Stimulated activated CD4-positive, alpha-beta T cell treated with anti-CD3 and anti-CD28 coated beads, Interleukin-12 subunit alpha, Interleukin-12 subunit beta, amount 100 ng/mL, for 24 hours (primary cell): ENCODE data around the gene COG2.
"Not testable (repeated sequence)": the region's sequence is repeated elsewhere in the genome, so short reads cannot be mapped to it uniquely, and the experiment has no call there.

ENCODE experiments used
- DNase-seq, 2 experiments: peaks; one replicate each; pipeline ENCODE4 v3.0.0-alpha.2; 2020; ENCODE audit warnings: low read depth in 2 of 2

Gene COG2

GRCh38 chr1:230677200-230677599 lies 34.9 kb downstream of the COG2 start:
- no peak for DNase-seq

DNA sequence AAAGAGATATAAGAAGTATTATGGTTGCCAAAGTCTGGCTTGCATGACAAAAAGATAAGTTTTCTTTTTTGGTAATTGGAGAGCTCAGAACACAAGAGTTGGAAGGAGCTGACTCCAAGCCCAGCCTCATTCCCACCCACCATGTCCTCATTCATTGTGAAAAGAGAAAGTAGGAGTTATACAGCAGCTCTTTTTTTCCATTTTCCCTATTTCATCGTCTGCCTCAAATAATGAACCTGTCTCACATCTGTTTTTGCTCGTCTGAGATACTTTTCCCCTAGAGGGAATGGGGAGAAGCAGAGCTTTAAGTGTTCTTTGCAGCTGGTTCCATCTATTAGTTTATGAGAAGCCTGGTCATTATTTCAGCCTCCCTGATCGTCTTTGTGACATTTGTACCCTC lies 36.9 kb downstream of the COG2 start:
- no peak for DNase-seq

GRCh38 chr1:230679825-230680224 lies 37.5 kb downstream of the COG2 start:
- DNase-seq, result no peak

DNA sequence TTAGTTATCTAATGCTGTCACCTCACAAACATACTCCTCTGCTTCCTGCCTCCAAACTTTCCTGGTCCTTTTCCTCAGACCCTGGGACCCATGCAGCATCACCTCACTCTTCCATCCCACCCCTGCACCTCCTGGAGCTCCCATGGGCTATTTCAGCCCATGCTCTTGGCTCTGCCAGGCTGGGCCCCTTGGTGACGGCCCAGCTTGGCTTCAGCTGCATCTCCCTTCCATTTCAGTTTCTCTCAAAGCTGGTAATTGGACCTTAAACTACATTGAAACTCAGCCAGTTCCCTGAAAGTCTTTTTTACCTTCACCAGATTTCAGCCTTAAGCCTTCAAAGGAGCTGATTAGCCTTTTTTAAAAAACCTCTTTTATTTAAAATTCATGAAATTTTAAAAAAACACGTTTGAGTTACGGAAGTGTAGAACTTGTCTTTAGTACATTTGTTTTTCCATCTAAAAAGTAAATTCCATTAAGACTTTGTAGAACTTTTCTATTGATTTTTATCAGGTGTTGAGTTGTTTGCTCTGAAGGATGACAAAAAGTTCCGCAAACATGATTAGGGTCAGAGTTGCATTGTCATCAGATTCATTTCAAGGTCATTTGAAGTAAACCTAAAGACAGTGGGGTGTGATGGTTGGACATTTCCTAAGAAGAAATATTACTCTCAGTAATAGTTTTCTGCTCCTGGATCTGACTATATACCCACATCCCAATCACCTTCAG lies 38.2 kb downstream of the COG2 start:
- no peak for DNase-seq

DNA sequence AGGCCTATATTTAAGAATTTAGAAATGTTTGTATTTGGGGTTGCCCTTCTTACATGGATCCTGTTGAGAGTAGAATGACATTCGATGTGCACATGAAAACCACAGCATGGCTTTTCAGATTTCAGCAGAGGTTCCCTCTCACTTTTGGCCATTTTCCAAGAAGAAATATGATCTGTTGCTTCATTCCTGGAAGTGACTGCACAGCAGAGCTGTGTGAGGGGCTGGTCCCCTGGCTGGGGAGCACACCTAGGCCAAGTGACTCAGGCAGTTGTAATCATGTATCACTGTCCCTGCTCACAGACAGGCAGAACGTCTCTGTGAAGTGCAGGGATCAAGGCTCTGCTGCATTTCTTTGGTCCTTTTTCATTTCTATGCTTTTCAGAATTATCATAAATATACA lies 39.3 kb downstream of the COG2 start:
- DNase-seq, result no peak

GRCh38 chr1:230682274-230682673 lies 40.0 kb downstream of the COG2 start:
- no peak for DNase-seq

DNA sequence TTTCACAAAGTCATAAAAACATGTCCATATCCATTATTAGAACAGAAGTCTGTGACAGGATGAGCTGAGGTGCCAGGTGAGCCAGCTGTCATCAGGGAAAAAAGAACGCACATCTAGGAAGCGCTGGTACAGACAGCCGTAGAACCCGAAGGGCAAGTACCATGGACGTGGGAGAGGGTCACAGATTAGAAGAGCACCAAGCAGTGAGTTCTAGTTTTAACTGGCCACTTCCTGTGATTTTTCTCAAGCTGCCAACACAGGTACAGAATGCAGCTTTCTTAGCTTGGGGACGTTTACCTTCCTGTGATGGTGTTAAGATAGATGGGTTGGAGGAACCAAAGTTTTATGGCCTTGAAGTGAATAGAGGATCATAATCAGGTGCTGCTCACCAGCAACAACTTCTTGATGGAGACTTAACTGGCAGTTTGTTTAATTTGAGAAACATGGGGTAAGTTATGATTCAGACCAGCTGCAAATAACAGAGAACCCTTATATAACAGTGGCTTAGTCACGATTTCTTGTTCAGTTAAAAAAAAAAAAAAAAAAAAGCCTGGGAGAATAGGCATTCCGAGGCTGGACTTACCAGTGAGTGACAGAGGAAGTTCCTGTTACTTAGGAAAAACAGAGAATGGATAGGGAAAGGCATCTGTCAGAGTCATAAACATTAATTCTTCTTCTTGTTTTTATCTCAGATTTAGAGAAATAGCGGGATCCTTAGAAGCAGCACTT lies 40.8 kb downstream of the COG2 start:
- no peak for DNase-seq

DNA sequence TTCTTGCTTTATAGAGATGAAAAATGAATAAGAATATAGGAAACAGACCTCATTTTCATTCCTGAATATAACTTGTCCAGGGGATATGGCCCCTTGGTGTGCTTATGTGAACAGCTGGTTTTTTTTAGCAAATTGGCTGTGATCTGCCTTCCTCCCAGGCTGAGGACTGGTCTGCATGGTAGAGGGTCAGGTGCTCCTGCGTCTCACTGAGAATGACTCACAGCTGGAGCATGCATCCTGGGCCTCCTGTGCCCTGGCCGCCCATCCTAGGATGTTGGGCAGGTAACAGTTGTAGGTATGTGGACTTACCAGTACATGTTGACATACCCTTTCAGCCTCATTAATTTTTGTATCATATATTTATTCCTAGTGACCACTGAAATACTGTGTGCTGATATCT lies 41.9 kb downstream of the COG2 start:
- DNase-seq, result no peak

DNA sequence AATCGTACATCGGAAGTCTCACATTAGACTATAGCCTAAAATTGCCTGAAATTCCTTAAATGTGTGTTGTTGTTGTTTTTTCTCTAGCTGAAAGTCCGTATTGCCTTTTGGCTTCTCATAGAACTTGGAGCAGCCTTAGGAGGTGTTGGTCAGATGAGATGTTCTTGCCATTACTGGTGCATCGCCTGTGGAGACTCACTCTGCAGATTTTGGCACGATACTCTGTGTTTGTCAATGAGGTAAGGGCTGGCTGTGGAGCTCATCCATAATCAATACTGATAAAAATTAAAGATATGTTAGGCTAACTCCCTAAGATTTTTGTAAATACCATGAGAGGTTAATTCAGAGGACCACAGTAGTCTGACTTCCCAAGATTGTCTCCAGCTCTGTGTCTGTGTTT lies 42.7 kb downstream of the COG2 start:
- no peak for DNase-seq

GRCh38 chr1:230686747-230687146 lies 44.5 kb downstream of the COG2 start:
- DNase-seq, result no peak

DNA sequence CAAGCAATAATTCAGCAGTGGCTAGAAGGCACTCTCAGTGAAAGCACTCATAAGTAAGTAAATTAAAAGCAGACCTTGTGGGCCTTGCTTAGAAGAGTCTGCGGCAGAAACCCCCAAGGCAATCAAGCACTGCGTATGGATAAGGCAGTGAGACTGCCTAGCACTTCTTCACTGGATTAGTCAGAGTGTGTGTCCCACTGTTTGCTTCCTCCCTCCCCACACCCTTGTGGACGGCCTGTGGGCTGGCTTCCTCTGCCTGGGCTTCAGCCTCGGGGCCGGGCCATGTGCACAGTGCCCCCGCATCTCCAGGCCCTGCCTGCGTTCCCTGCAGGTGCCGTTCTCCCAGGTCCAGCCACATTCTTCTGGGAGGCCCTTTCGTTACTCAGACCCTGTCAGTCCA lies 47.8 kb downstream of the COG2 start:
- no peak for DNase-seq

DNA sequence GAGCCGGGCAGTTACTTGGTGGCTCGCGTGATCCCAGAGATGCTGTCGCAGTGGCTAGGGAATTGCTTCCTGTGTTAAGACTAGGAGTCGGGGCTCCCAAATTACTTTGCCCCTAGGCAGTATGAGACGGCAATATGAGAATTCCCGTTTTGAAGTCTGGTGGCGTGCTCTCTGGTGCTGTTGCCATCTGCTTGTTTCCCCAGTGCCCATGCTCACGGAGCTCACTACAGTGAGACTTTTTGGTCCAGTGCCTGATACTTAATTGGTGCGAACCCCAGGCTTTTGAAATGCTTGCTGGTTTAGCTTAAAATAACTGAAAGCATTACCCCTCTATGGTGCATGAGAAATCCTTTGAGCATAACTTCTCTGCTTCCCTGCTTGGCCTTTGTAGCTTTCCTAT lies 49.3 kb downstream of the COG2 start:
- DNase-seq, result no peak

GRCh38 chr1:230693221-230693620 lies 50.9 kb downstream of the COG2 start:
- DNase-seq, result no peak

- DNase-seq, result no peak
Observed at GRCh38 chr1:230693777-230694176, 51.5 kb downstream of the COG2 start.

- no peak for DNase-seq
Observed at GRCh38 chr1:230694464-230694863, 52.2 kb downstream of the COG2 start.

DNA sequence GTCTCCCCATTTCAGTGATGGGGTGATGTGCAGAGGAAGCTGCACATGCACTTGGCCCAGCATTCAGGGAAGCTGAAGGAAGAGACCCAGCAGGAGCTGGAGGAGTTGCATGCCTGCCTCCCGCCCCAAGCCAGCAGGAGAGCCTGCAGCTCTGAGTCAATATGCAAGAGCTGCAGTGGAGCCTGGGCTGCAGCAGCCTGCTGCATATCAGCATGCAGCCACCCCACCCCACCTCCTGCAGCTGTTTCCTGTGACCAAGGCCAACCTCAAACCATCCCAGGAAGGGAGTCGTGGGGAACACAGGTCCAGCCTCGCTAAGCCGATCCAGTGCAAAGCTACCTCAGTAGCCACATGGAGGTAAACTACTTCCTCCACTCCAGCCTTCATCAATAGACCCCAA lies 52.7 kb downstream of the COG2 start:
- DNase-seq, result no peak

GRCh38 chr1:230696218-230696617 lies 53.9 kb downstream of the COG2 start:
- DNase-seq, result no peak

DNA sequence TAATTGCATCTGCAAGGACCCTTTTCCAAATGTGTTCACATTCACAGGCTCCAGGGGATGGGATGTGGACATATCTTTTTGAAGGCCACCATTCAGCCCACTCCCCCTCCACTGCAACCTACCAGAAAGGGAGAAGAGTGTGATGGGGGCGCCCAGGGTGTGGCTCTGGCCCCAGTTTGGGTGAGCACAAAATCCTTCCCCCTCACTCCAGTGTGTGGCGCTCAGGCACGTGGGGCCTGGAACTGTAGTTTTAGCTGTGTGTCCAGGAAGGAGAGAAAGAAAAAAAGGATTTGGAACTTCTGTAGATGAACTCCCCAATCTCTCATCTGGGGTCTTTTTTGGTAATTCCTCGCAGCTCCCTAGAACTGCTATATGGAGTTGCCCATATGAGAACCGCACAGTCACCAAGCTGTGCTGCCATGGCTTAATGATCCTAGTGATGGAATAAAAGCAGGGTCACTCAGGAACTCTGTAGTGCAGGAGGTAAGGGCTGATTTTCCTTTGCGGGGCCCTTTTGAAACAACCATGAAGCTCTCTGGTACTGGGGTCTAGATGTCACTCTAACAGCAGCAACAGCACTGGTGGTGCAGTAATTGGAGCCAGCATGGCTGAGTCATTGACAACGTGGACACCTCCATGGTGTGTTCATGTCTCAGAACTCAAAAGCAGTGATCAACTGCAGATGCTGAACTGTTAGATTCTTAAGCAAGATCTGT lies 54.6 kb downstream of the COG2 start:
- DNase-seq, result no peak

DNA sequence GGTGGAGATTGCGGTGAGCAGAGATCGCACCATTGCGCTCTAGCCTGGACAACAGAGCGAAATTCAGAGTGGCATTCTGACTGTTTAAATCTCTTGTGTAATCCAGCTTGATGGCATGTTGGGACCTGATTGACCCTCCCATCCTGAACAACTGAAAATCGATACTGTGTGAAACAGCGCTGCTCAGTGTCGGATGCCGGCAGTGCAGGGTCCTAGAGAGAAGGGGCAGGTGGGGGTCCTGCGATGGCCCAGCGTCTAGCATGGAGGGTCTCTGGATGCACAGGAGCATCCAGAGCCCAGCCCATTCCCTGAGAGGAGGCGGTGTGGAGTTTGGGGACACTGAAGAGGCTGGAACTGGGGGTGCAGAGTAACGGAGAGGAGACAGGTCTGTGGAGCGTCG lies 55.8 kb downstream of the COG2 start:
- DNase-seq, result no peak

DNA sequence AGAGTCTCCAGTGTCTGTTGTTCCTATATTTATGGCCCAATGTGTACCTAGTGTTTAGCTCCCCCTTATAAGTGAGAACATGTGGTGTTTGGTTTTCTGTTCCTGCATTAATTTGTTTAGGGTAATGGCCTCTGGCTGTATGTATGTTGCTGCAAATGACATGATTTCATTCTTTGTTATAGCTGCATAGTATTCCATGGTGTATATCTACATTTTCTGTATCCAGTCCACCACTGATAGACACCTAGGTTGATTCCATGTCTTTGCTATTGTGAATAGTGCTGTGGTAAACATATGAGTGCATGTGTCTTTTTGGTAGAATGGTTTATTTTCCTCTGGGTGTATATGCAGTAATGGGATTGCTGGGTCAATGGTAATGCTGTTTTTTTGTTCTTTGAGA lies 56.7 kb downstream of the COG2 start:
- not testable (repeated sequence) for DNase-seq

GRCh38 chr1:230699716-230700115 lies 57.4 kb downstream of the COG2 start:
- DNase-seq, result no peak

- no peak for DNase-seq
Observed at GRCh38 chr1:230700132-230700531, 57.9 kb downstream of the COG2 start.

DNA sequence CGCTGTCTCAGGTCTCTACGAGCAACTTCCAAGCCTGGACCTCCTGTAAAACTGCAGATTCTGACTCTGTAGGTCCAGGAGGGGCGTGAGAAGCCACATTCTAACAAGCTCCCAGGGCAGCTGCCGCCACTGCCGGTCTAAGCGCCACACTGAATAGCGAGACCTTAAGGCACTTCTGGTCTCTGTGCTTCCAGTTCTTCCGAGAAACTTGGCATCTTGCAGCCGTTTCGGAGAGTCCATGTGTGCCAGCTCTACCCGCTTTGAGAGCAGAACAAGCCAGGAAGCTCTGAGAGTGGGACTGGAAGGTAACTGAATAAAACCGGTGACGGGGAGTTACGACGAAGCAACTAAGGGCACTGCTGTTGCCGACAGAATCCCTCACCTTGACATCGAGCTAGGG lies 59.2 kb downstream of the COG2 start:
- DNase-seq, result no peak
